Mucosa of stomach (tissue), 1 donor: Measurements from ENCODE around the gene UNC5A.

ENCODE experiments used
- H3K27me3 ChIP-seq: one replicate; pipeline ENCODE4 v1.7.0; 2013; ENCODE audit warnings: mild to moderate bottlenecking, low read length; ENCODE audit not compliant: control insufficient read depth, insufficient read depth
- H3K36me3 ChIP-seq: one replicate; pipeline ENCODE4 v1.7.0; 2013; ENCODE audit warnings: low read length; ENCODE audit not compliant: control insufficient read depth, insufficient read depth
- H3K4me1 ChIP-seq: one replicate; pipeline ENCODE4 v1.7.0; 2013; ENCODE audit warnings: mild to moderate bottlenecking, low read length; ENCODE audit not compliant: control insufficient read depth, insufficient read depth
- H3K4me3 ChIP-seq: one replicate; pipeline ENCODE4 v1.7.0; 2013; ENCODE audit warnings: low read length
- H3K9ac ChIP-seq: one replicate; pipeline ENCODE4 v1.7.0; 2013; ENCODE audit warnings: mild to moderate bottlenecking, low read length, moderate library complexity
- H3K9me3 ChIP-seq: one replicate; pipeline ENCODE4 v1.7.0; 2013; ENCODE audit warnings: mild to moderate bottlenecking, low read length, moderate library complexity; ENCODE audit not compliant: control insufficient read depth
- donor health status: Pancreatic carcinoma.

UNC5A gene

DNA sequence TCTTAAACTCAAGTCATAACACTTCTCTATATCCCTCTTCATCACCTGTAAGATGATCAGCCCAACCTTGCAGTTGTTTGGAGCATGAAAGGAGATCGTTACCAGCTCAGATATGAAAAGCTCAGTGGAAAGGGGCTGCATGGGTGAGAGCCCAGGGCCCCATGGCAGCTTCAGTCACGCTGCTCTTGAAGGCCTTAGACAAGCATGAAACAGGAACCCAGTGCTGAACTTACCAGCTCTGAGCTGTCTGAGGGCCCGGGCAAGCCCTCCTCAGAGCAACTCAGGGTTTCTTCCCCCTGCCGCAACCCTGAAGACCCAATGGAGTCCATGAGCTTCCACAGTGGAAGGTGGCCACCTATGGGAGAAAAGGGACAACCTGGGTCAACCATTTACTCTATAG is 85.5 kb downstream of the UNC5A start:
- no peaks in the 10 kb centered on the region for H3K36me3 ChIP-seq
- H3K9ac ChIP-seq = no peak overlapping the region
- no peaks in the 10 kb centered on the region for H3K4me1 ChIP-seq
- H3K4me3 ChIP-seq = no peak overlapping the region
- no peaks in the 10 kb centered on the region for H3K27me3 ChIP-seq
- no peaks in the 10 kb centered on the region for H3K9me3 ChIP-seq

DNA sequence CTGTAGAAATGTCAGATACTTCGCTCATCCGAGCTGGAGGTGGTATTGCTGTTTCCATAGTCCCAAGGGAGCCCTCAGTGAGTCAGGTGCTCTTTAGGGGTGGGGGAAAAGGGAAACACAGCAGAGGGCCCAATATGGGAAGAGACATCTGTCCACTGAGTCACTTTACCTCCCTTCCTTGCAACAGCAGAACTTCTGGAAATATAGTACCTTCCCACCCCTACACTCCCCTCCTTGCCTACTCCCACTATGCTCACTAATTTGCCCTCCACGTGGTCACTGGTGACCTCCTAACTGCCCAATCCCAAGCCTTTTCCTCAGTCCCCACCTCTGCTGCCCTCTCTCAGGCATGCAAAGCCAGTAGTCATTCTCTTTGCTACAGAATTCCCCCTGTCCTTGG is 86.9 kb downstream of the UNC5A start:
- Histone ChIP-seq H3K36me3 (no peaks in the 10 kb centered on the region), H3K4me1 (no peaks in the 10 kb centered on the region), H3K27me3 (no peaks in the 10 kb centered on the region), H3K9ac (no peak overlapping the region), H3K9me3 (no peaks in the 10 kb centered on the region), H3K4me3 (no peak overlapping the region)

DNA sequence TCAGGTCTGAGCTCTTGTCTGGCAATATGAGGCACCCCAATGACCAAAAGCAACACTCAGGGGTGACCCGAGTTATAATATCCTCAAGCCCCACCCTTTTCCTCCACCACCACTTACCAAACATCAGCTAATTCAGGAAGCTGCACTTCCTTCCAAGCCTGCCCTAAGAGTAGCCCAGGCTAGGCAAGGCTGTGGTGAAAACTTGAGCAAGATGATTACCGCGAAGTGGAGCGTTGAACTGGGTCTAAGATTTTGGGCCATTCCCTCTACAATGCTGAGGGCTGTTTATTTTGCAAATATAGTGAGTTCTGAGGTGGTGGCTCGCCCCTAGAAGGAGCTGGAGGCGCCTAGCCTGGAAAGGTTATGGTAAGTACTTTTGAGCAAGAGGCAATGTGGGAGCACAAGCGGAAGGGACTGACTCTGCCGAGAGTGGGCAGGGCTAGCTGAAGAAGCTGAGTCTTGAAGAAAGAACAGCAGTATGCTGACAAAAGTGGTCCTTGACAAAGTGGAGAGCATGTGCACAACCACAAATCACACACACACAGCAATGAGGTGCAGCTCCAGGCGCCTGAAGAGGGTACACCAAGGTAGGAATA is 89.0 kb downstream of the UNC5A start, which contains the start of gene HK3:
HK3 (minus strand) TSS at position 51 of the 596 bp plus-strand sequence. CDS start 3,187 bp downstream, outside the sequence.
- Histone ChIP-seq H3K27me3 (no peaks in the 10 kb centered on the region), H3K36me3 (no peaks in the 10 kb centered on the region), H3K9ac (no peak within 1 kb of the TSS), H3K9me3 (no peaks in the 10 kb centered on the region), H3K4me3 (no peak within 1 kb of the TSS), H3K4me1 (no peaks in the 10 kb centered on the region)

DNA sequence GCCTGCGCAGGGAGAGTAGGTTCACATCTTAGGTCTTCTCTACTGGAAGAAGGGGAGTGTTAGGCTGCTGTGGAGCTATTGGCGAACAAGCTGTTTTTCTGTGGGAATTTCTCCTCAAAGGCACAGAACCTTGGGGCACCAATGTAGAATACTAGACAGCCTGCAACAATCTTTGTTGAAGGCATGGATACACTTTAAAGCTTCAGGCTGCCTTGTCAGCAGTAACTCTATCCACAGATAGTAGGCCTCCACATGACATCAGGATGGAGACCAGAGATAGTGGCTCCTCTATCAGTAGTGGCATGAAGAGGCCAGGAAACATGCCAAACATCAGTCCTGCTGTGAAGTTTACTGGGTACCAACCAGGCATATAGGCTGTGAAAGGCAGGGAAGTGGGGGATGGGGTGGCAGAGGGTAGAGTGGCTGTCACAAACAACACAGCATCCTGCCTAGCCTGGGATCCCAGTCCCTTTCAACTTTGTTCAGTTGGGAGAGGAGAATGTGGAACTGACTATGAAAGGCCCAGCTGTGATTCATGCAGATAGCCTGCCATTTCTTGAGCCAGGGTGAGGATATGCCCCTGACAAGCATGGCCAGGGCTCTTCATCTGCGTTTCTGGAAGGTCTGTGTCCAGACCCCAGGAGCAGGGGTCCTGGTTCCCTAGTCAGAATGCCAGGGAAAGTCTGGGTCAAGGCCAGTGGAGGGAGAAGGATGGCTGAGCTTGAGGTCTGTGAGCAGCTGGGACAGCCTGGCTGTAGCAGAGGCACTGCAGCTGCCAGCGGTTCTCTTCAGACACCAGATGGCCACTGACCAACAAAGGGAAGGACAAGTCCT is 89.8 kb downstream of the UNC5A start:
- Histone ChIP-seq H3K4me3 (no peak overlapping the region), H3K36me3 (no peaks in the 10 kb centered on the region), H3K9me3 (no peaks in the 10 kb centered on the region), H3K9ac (no peak overlapping the region), H3K27me3 (no peaks in the 10 kb centered on the region), H3K4me1 (no peaks in the 10 kb centered on the region)

DNA sequence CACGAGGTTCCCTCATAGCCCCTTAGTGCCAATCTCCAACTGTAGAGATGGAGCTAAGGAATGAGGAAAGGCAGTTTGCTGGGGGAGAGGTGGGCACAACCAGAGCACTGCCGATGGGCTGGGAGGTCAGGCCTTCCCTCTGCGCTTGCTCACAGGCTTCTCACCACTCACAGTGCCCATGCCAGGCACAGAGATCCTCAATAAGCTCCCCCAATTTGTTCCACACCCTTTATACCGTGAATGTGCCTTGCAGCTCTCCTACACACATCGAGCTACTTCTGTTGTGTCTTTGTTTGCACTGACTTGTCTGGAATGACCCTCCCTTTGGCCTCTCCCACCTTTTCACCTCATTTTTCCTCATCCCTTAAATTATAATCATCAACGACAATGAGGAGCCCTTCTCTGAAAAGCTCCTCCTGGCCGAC is 90.4 kb downstream of the UNC5A start:
- no peak overlapping the region for H3K4me3 ChIP-seq
- H3K27me3 ChIP-seq = no peaks in the 10 kb centered on the region
- H3K9ac ChIP-seq = no peak overlapping the region
- no peaks in the 10 kb centered on the region for H3K9me3 ChIP-seq
- no peaks in the 10 kb centered on the region for H3K4me1 ChIP-seq
- H3K36me3 ChIP-seq = no peaks in the 10 kb centered on the region

DNA sequence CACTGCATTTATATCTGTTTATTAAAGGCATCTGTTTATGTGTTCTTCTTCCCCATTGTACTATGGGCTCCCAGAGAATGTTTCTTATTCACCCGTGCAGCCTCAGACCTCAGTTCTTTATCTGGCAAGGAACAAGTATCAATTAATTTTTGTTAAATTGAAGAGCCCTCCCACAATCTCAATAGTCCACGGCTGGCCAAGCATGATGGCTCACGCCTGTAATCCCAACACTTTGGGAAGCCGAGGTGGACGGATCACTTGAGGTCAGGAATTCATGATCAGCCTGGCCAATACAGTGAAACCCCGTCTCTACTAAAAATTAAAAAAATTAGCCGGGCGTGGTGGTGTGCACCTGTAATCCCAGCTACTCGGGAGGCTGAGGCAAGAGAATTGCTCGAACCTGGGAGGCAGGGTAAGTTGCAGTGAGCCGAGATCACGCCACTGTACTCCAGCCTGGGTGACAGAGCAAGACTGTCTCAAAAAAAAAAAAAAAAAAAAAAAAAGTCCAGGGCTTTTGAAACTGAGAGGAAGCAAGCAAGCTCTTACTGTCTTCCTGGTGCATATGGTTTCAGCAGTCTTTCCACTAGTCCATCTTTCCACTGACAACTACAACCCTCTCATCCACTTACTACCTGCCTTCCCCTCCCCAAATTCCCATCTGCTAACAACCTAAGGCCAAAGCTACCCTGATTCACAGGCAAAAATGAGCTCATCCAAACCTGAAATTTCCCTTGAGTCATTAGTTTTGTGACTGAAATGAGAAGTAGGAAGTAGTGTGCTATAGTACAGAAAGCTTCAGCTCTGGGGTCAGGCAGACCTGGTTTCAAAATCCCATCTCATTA is 91.1 kb downstream of the UNC5A start:
- no peaks in the 10 kb centered on the region for H3K36me3 ChIP-seq
- H3K4me3 ChIP-seq = no peak overlapping the region
- no peaks in the 10 kb centered on the region for H3K9me3 ChIP-seq
- no peak overlapping the region for H3K9ac ChIP-seq
- no peaks in the 10 kb centered on the region for H3K4me1 ChIP-seq
- no peaks in the 10 kb centered on the region for H3K27me3 ChIP-seq

DNA sequence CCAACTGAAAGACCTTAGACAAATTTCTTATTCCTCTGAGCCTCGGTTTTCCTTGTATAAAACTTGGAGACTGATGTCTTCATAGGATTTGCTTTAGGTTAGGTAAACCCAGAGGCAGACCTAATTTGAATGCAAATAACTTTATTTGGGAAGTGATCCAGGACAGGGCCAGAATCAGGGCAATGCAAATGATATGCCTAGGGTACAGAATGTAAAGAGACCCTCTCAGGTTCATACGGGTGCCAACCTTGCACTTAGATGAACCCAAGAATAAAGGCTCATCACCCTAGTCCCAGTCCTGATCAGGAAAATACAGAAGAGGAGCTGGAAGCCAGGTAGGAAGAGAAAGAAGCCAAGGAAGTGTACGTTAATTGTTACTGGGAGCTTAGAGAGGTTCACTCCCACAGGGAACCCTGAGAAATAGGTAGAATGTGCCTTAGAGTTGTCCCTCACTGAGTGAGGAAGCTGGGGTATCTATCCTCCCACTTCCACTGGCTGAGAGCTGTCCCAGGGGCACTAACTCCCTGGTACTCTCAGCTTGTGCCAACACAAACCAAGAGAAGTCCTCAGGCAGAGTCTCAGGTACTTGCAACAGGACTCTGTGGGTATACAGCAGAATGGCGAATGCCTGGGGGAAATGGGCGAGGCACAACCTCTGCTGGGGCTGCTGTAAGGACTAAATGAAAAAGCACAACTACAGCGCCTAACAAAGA is 91.9 kb downstream of the UNC5A start:
- H3K9ac ChIP-seq = no peak overlapping the region
- no peaks in the 10 kb centered on the region for H3K36me3 ChIP-seq
- H3K4me1 ChIP-seq = no peaks in the 10 kb centered on the region
- no peaks in the 10 kb centered on the region for H3K27me3 ChIP-seq
- no peaks in the 10 kb centered on the region for H3K9me3 ChIP-seq
- no peak overlapping the region for H3K4me3 ChIP-seq

DNA sequence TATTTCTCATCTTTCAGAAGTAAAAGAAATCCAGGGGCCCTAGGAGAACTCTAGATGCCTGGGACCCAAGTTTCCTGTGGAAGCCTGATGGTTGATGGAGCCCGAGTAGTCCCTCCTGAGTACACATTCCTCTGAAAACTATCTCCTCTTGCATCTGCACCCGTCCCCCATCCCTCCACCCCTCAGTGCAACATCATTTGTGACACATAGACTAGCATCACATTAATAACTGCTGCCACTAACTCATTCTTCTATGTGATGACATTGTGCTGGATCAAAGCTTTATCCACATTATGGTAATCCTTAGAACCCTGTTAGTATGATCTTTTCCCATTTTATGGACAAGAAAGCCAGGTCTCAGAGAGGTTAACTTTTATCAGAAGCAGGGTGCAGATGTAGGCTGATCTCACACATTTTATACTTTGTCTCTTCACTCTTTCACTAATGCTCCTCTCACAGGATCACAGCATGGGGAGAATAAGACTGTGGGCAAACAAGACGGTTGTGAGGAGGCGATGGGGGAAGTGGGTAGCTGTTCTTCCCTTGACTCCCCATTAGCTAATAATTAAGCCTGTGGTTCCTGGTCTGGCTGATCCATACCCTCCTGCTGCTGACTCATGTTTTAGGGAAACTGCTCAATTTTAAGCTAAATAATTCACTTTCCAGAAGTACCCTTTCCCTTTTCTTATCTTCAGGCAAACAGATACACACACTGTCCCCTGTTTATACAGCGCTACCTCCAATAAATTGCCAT is 92.7 kb downstream of the UNC5A start:
- no peaks in the 10 kb centered on the region for H3K36me3 ChIP-seq
- no peaks in the 10 kb centered on the region for H3K27me3 ChIP-seq
- no peaks in the 10 kb centered on the region for H3K4me1 ChIP-seq
- no peak overlapping the region for H3K4me3 ChIP-seq
- no peak overlapping the region for H3K9ac ChIP-seq
- H3K9me3 ChIP-seq = no peaks in the 10 kb centered on the region

DNA sequence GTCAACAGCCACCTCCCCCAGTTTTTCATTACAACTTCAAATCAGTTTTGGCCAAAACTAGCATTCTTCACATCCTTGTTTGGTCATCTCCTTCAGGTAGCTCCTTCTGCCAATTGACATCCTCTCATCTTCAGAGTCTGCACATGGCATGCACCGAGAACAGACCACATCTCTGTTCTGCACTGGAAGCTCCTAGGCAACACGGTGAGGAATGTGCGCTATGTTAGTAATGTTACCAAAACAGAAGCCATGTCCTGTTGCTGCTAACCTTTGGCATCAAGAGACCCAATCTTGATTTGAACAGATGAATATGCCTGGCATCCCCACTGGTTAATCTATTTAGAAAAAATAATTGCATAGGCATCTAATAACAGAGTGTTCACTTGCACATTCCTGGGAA is 93.9 kb downstream of the UNC5A start:
- Histone ChIP-seq H3K4me3 (no peak overlapping the region), H3K27me3 (no peaks in the 10 kb centered on the region), H3K9me3 (no peaks in the 10 kb centered on the region), H3K4me1 (no peaks in the 10 kb centered on the region), H3K36me3 (no peaks in the 10 kb centered on the region), H3K9ac (no peak overlapping the region)

DNA sequence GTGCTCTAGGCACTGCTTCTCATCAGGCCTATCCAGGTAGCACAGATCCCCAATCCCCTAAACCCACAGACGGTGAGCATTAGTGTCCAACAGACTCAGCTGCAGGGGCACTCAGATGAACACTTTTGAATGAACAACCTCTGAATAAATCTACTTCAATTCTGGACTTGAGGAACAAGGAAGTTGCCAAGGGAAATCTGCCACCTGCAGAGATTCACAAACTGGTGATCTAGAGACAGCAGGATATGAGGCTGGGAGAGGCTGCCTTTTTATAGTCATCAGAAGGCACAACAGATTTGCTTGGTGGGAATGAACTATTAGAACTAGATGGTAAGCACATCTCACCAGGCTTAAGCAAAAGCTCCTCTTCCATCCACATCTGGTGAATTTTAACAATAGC is 95.8 kb downstream of the UNC5A start:
- H3K9me3 ChIP-seq = no peaks in the 10 kb centered on the region
- no peaks in the 10 kb centered on the region for H3K27me3 ChIP-seq
- H3K4me3 ChIP-seq = no peak overlapping the region
- H3K9ac ChIP-seq = no peak overlapping the region
- H3K36me3 ChIP-seq = no peaks in the 10 kb centered on the region
- no peaks in the 10 kb centered on the region for H3K4me1 ChIP-seq

DNA sequence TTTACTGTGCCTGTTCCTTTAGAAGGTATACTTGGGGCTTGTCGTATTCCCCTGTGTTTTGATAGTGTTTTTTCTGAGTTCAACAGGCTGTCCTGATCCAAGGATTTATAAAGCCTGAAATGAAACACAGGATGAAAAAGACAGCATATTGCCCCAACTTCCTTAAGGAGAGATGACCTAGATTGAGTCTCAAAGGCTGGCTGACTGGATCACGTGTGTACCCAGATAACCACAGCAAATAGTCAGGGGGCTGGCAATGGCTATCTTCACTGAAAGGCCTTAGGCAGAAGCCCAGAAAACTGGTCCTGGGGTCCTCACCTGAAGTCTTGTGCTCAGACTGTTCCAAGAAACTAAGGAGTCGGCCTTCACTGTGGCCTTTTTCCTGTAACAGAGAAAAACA is 96.4 kb downstream of the UNC5A start:
- Histone ChIP-seq H3K4me1 (no peaks in the 10 kb centered on the region), H3K9ac (no peak overlapping the region), H3K9me3 (no peaks in the 10 kb centered on the region), H3K27me3 (no peaks in the 10 kb centered on the region), H3K4me3 (no peak overlapping the region), H3K36me3 (no peaks in the 10 kb centered on the region)
